GM18505 (cell line): ENCODE data around the gene NUDT16L1.

ENCODE experiments used
- ATAC-seq: cut with Tn5 transposase; IDR thresholded peaks from one replicate; pipeline ENCODE4 v1.9.1; 2021; ENCODE audit not compliant: unreplicated experiment
- POLR2A ChIP-seq: IDR thresholded peaks from 4 replicates; pipeline ENCODE4 v1.6.1; 2011; ENCODE audit warnings: borderline replicate concordance; ENCODE audit not compliant: insufficient read depth, insufficient read length; ENCODE audit errors: extremely low read depth

Gene NUDT16L1

GRCh38 chr16:4689091-4689671 is 4.2 kb upstream of the NUDT16L1 start:
- no peak for TF ChIP-seq POLR2A
- no peak for ATAC-seq

- ATAC-seq = no peak
- TF ChIP-seq POLR2A = no peak
Observed at GRCh38 chr16:4689864-4690704, 3.3 kb upstream of the NUDT16L1 start.

DNA sequence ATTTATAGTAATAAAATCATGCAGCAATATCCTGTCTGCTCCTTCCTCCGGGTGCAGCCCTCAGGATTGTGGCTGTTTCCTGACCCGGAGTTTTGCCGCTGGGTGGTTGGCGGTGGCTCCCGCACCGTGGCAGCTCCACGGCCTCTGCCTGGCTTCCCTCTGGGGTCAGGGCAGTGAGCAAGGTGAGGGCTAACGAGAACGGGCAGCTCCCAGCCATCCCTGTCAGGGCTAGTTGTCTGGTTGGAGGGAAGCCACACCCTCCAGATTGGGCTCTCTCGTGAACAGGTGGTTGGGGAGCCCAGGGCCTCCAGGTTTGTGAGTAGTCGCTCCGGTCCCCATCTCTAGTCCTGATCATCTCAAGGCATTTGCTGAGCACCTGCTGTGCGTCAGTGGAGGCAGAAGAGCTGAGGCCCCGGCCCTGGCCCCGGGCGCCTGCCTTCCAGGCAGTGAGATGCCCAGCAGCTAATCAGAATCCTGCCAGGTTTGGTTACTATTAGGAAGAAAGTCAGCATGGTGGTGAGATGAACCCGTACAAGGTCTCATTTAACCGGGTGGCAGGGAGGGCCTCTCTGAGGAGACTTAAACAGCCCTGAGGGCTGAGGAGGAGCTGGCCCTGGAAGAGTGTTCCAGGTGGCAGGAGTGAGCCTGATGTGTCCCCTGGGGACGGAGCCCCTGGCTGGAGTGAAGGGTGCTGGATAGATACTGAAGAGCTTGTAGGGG is 2.3 kb upstream of the NUDT16L1 start:
- no peak for TF ChIP-seq POLR2A
- no peak for ATAC-seq

- TF ChIP-seq POLR2A = no peak
- no peak for ATAC-seq
Observed at GRCh38 chr16:4691666-4692412, 1.5 kb upstream of the NUDT16L1 start.

DNA sequence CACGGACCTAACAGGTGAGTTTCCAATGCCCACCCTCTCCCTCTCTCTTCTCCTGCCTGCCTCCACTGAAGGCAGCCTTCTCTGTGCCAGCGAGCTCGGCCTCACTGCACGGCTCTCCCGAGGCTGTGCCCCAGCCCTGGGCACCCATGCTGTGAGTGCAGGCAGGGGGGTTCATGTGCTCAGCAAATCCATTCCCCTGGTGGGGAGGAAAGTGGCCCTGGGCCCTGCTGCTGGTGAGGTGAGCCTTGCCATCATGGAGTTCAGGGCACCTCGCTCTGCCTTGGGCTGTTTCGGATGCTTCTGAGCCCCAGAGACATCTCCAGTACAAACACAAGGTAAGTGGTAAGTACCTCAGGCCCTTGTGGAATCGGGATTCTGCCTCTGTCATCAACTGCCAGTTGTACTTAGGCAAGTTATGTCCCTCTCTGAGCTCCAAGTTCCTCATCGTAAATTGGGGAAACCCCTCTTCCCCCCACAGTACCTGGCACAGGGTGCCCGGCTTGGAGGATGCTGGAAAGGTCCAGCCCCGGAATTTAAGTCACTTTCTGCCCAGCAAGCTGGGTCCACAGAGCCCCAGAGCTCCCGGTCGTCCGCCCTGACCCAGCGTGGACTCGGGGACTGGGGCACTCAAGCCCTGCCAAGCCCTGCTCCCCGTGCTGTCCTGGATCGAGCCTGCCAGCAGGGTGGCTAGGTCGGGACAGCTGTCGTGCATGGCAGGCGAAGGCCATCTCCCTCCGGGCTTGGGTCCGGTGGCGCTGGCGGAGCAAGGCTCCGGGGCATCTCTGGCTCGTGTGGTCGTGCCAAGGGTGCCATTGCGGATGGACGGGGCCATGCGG is 684 bp upstream of the NUDT16L1 start:
- no peak for TF ChIP-seq POLR2A
- peak; percentile 9 for ATAC-seq

DNA sequence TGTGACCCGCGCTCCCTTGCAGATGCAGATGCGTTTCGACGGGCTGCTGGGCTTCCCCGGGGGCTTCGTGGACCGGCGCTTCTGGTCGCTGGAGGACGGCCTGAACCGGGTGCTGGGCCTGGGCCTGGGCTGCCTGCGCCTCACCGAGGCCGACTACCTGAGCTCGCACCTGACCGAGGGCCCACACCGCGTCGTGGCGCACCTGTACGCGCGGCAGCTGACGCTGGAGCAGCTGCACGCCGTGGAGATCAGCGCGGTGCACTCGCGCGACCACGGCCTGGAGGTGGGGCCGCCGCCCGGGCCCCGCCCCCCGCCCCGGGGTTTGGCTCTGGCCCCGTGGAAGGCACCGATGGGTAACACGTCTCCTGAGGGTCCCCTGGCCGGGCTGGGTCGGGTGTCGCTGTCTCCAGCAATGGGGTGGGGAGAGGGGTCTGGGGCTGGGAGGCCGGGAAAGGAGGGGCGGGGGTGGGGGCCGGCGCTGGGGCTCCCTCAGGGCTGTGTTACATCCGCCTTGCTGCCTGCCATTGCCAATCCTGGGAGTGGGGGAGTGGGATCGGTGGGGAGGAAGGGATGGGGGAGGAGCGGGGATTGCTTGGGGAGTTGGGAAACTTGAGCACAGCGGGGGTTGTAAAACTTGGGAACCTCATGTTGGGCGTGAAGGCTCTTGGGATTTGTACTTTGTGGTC is 737 bp downstream of the NUDT16L1 start:
- ATAC-seq = peak; percentile 8

GRCh38 chr16:4694642-4695451 is 1.5 kb downstream of the NUDT16L1 start:
- no peak for ATAC-seq

More for the DNA sequence above, 737 bp downstream of the NUDT16L1 start:
- TF ChIP-seq POLR2A = no peak

DNA sequence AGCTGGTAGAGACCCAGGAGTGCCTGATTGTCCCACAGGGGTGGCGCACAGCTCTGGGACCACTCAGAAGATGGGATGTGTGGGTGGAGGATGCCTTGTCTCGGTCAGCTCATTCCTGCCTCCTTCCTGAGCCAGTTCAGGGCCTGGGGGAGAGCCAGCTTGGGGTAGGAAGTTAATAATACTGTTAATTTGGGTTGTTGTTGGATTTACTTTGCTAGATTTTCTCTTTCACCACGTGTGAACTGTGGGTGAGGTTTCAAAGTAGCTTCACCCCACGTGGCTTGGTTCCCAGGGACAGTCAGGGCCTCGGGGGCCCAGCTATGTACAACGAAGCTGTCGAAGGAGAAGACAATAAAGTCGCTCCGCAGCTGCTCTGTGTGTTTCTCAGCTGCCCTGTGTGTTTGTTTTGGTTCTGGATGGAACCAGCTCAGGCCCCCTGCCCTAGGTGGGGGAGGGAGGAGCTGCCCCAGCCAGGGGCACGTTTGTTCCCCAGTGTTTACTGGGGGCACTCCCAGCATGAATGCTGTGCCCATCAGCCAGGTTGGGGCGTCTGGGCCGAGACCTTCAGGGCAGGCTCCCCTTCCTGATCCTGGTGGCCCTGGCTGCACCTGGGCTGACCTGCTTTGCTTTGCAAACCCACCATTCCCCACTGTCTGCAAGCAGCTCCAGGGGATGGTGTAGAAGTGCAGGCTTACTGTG is 2.3 kb downstream of the NUDT16L1 start:
- ATAC-seq = no peak
- no peak for TF ChIP-seq POLR2A

More at GRCh38 chr16:4694642-4695451, 1.5 kb downstream of the NUDT16L1 start:
- TF ChIP-seq POLR2A = no peak

- ATAC-seq = no peak
- no peak for TF ChIP-seq POLR2A
Observed at GRCh38 chr16:4696172-4696904, 3.0 kb downstream of the NUDT16L1 start.
